Activated CD4-positive, alpha-beta T cell treated with anti-CD3 and anti-CD28 coated beads, Interleukin-2, amount 50 U/mL, for 4 hours (primary cell): Measurements from ENCODE around the gene FGF14.

Experiments
- DNase-seq, 2 experiments: peaks; one replicate each; pipeline ENCODE4 v3.0.0-alpha.2; 2020

FGF14 gene

DNA sequence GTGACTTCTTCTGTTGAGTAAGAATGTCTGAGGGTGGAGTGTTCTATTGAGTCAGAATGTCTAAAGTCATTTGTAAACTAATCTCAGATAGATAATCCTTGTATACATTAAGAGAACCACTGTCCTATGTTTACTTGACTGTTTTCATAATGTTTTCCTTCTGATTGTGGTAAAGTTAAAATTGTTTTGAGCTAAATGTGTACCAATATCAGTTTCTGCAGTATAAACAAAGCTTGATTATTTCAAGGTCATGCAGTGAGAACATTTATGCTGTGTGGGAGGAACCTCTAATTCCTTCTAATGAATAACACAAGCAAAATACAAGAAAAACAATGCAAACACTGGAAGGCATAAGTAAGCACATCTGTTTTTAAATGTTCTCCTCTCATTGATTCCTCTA, 434.6 kb downstream of the FGF14 start:
- DNase-seq, result no peak

- DNase-seq, result no peak
Observed at GRCh38 chr13:101965096-101965495, 436.8 kb downstream of the FGF14 start.

DNA sequence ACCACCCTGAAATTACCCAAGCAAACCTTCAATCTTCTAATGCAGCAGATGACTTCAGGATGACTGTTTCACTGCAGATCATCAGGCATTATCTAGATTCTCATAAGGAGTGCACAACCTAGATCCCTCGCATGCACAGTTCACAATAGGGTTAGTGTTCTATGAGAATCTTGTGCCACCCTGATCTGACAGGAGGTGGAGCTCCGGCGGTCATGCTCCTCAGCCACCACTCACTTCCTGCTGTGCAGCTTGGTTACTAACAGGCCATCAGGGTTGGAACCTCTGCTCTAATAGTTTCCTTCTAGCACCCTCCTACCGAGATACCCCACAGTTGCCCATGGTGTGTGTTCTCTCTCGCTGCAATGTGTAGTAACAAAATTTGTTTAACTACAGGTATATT, 442.8 kb downstream of the FGF14 start:
- no peak for DNase-seq

- no peak for DNase-seq
Observed at GRCh38 chr13:101955764-101956163, 446.1 kb downstream of the FGF14 start.

DNA sequence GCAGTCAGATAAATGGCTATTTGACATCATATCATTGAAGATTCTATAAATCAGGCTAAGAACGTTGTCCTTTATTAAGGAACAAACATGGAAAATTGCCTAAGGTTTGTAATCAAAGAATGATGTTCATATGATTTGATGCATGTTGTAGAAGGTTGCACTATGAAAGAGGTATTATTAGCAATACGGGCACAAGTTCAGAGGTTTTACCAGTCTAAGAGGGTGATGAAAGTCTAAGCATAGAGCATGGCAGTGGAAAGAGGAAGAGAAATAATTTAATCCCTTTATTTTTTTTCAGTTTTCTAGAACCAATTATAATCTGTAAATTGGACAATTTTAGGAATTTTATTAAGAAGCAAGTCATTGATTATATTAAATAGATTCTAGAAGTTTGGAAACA, 450.7 kb downstream of the FGF14 start:
- DNase-seq, result no peak

DNA sequence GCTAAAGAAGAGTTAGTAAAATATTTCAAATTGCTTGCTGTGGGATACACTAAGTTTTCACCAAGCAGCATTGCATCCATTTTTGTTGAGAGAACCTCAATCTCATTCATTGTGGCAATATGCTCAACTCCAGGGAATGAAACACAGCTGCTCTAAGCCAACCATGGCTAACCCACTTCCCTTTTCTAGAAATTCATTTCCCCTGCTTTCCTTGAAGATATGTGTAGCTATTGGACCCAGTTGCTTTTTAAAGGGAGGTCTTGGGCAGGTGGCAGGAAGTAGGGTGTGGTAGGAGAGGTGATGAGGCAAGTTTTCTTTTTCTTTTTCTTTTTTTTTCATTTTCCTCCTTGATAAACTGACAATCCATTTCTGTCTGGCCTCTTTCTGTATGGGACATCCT, 452.2 kb downstream of the FGF14 start:
- DNase-seq, result no peak

- no peak for DNase-seq
Observed at GRCh38 chr13:101946401-101946800, 455.4 kb downstream of the FGF14 start.

GRCh38 chr13:101945435-101945834, 456.4 kb downstream of the FGF14 start:
- DNase-seq, result no peak

DNA sequence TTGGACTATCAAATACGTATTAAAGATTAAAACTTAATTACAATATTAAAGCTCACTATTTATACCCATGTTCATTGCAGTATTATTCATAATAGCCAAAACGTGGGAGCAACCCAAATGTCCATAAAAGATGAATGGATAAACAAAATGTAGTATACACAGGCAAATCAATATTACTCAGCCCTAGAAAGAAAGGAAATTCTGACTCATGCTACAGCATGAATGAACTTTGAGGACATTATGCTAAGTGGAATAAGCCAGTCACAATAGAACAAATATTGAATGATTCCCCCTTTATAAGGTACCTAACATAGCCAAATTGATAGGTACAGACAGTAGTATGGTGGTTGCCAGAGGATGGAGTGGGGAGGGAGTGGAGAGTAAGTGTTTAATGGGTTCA, 457.3 kb downstream of the FGF14 start:
- DNase-seq, result no peak

GRCh38 chr13:101942535-101943157, 459.2 kb downstream of the FGF14 start:
- DNase-seq, result no peak

GRCh38 chr13:101942038-101942437, 459.8 kb downstream of the FGF14 start:
- DNase-seq, result no peak

DNA sequence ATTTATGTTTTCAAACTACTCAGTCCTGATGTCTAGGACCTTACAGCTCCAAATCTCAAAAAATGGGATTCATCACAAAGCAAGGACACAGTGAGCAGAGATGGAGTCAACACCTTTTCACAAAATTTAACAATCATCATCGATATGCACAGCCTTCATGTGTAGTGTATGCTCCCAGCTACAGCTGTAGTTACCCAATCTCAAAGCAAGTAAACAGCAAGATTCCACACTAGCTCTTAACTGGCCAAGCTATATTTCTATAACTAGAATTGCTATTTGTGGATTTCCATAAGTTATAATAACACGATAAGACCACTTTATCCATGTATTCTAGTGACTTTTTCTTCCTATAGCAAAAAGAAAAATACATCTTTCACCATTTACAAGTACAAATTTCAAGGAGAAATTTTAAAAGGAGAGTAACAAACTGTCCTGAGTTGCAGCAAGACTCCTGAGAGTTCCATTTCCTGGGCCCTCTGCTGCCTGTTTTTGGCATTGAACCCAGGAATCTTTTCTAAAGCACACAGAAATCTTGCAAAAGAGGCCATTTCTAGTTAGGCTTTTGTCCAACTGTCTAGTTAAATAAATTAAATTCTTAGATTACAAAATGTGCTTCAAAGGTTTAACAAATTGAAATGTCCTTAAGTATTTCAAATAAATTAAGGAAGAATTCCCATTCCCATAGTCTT, 460.6 kb downstream of the FGF14 start:
- no peak for DNase-seq

- no peak for DNase-seq
Observed at GRCh38 chr13:101939370-101939769, 462.5 kb downstream of the FGF14 start.

- no peak for DNase-seq
Observed at GRCh38 chr13:101935828-101936227, 466.0 kb downstream of the FGF14 start.

- no peak for DNase-seq
Observed at GRCh38 chr13:101931186-101931585, 470.7 kb downstream of the FGF14 start.

DNA sequence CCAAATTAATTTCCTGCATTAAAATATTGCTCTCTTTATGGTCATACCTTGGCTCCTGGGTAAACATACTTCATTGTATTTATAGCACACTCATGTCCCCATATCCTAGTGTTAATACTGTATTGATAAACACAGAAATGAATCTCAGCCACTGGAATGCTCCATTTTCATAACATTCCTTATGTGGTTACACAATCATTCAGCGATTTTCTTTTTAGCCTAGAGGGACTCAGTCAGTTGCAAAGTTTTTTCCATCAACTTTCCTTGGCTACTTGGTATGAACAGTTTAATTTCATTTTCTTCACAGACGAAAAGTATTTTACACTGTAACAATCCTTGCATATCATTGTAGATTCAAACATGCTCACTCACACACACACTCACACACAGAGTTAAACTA, 471.5 kb downstream of the FGF14 start:
- DNase-seq, result no peak

DNA sequence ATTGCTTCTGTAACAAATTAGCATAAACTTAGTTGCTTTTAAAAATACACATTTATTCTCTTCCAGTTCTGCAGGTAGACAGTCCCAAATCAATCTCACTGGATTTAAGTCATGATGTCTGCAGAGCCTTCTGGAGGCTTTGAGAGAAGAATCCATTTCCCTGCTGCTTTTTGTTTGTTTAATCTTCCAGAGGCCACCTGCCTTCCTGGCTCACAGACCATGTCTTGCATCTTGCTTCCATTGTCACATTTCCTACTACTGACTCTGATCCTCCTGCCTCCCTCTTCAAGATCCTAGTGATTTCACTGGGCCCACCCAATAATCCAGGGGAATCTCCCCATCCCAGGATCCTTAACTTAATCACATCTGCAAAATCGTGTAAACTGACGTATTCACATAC, 476.1 kb downstream of the FGF14 start:
- DNase-seq, result no peak

- no peak for DNase-seq
Observed at GRCh38 chr13:101919541-101920181, 482.2 kb downstream of the FGF14 start.

DNA sequence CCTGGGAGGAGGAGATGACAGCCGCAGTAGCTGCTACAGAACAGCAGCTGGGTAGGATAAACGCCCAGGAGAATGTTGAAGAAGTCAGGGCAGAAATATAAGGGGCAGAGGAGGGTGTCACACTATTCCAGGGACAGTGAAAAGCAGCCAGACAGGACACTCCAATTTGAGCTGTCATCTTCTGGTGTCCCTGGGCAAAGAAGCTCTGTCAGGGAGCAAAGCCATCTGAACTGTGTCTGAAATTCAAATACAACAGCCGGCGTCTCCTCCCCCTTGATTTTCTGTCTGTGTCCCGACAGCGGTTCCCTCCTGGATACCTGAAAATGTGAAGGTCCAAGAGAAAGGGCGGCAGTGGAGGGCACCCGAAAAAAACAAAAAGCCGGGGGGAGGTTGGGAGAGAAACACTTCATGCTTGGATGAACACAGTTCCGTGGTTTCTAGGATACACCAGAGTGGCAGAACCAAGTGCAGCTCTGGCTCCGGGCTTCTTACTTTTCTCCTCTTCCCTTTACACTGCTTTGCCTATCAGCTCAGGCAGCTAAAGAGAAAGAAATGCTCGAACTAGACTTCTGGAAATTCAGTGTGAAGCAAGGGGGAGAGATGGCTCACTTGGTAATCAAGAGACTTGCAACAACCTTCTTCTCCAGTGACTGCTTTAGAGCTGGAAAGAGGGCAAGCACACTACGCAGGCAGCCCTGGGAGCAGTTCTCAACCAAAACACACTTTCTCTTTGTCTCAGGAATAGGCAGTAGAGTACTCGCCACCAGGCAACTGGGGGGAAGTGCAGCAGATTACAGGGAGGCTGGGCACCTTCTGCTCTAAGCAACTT, 483.8 kb downstream of the FGF14 start:
- DNase-seq, result no peak

DNA sequence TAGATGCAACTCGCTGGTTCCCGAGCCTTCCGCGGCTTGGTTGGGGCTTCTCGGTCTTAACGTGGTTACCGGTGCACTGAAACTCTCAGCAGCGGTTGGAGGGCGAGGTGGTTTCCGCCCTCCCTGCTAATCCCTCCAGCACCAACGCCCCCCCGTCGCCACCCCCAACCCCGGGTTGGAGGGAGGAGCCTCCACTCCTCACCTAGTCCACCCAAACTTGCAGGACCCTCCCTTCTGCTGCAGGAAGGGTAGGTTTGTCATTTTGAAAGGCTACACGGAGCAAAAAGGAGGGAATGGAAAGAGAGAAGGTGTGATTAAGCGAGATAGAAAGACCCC, 484.4 kb downstream of the FGF14 start:
- no peak for DNase-seq

DNA sequence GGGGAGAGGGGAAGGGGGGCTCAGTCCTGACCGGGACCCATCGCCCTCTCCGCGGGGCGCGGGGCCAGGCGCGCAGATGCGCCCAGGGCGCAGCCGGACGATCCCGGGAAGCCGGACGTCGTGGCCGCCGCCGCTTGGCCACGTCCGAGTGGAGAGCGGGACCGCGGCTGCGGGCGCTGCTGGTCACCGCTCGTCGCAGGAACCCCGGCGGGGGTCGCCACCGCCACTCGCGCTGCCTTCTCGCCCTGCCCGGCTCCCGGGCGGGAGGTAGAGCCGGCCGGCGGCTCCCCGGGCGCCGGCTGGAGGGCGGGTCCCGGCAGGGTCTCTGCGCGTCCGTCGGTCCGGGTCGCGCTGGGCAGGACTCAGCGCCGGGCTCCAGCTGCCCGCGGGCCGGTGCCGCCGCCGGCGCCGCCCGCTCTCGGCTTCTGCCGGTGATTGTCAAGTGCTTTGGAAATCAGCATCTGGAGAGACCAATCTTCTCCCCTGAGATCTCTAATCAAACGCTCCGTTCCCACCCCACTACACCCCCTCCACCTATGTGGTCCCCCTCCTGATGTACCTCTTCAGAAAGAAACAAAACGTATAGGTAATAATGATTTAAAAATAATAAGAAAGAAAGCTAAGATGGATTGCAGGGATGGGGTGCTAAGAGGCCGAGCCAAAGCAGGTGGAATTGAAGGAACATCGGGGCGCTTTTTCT, 484.9 kb downstream of the FGF14 start:
- no peak for DNase-seq

- DNase-seq, result no peak
Observed at GRCh38 chr13:101916108-101916774, 485.6 kb downstream of the FGF14 start.

DNA sequence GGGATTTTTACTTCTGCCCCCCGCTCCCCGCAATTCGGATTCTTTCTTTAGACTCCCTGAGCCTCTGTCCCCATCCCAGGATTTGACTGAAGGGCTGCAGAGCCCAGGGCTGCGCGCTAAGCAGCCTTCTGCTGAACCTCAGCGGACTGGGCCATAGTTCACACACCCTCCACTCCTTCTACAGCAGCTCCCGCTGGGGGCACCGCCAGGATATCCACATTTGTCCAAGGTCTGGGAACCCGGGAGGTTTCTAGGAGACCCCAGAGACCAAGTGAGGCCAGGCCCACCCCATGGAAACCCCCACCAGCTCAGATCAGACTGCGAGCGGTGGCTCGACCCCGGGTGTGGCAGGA, 486.1 kb downstream of the FGF14 start:
- DNase-seq, result no peak
